WTC11 (cell line): ENCODE measurements around the gene C1orf115. TPM values are rescaled to one million over a fixed set of nuclear protein-coding genes. Genes with fewer than 3 reads are reported as not detected.

ENCODE experiments used
- ATAC-seq: fragments of 200-7000 bp; cut with Tn5 transposase; 2 replicates; pipeline ENCODE4 v1.10.0; 2021; ENCODE audit warnings: mild to moderate bottlenecking, moderate library complexity
- CTCF ChIA-PET: fragments of 300-600 bp; sonication (Branson Sonifier 250); formaldehyde crosslinking; loops from one replicate; lab custom pipeline; 2021; ENCODE audit warnings: antibody characterized with exemption; lab: Charles Lee
- POLR2A ChIA-PET: fragments of 350-600 bp; sonication (Branson Sonifier 250); formaldehyde crosslinking; loops from one replicate; lab custom pipeline; 2021; ENCODE audit warnings: antibody characterized with exemption; lab: Charles Lee
- DNase-seq: peaks from one replicate; pipeline ENCODE4 v3.0.0; 2021; ENCODE audit warnings: low spot score
- H3K27ac Mint-ChIP-seq: 2 replicates; pipeline ENCODE4 v1.8.0; 2021; ENCODE audit warnings: mixed read lengths
- H3K27me3 Mint-ChIP-seq: 2 replicates; pipeline ENCODE4 v1.8.0; 2021; ENCODE audit warnings: low read depth, mild to moderate bottlenecking, moderate library complexity, mixed read lengths
- H3K36me3 Mint-ChIP-seq: 2 replicates; pipeline ENCODE4 v1.8.0; 2021; ENCODE audit warnings: mixed read lengths
- H3K4me1 Mint-ChIP-seq: 2 replicates; pipeline ENCODE4 v1.8.0; 2022; ENCODE audit warnings: mixed read lengths
- H3K4me3 Mint-ChIP-seq: 2 replicates; pipeline ENCODE4 v1.8.0; 2021; ENCODE audit warnings: mild to moderate bottlenecking, moderate library complexity, mixed read lengths
- H3K9me3 Mint-ChIP-seq: 2 replicates; pipeline ENCODE4 v1.8.0; 2021; ENCODE audit warnings: mixed read lengths
- ARID4B ChIP-seq: sonication (generic); formaldehyde crosslinking; IDR thresholded peaks from 2 replicates; pipeline ENCODE4 v1.8.0; 2023; ENCODE audit warnings: missing genetic modification reagents, mild to moderate bottlenecking, borderline replicate concordance
- ATF2 ChIP-seq: sonication (generic); formaldehyde crosslinking; IDR thresholded peaks from 2 replicates; pipeline ENCODE4 v1.8.1; 2022; ENCODE audit warnings: low read depth, missing genetic modification reagents, borderline replicate concordance
- CREM ChIP-seq: sonication (generic); formaldehyde crosslinking; IDR thresholded peaks from 2 replicates; pipeline ENCODE4 v1.8.1; 2022; ENCODE audit warnings: mild to moderate bottlenecking, missing genetic modification reagents, moderate library complexity
- E2F1 ChIP-seq: sonication (generic); formaldehyde crosslinking; IDR thresholded peaks from 2 replicates; pipeline ENCODE4 v1.8.0; 2022; ENCODE audit warnings: mild to moderate bottlenecking, missing genetic modification reagents
- ESRRA ChIP-seq: sonication (generic); formaldehyde crosslinking; IDR thresholded peaks from 2 replicates; pipeline ENCODE4 v1.8.1; 2022; ENCODE audit warnings: mild to moderate bottlenecking, missing genetic modification reagents, borderline replicate concordance
- ETV6 ChIP-seq: sonication (generic); formaldehyde crosslinking; IDR thresholded peaks from 2 replicates; pipeline ENCODE4 v1.8.1; 2022; ENCODE audit warnings: mild to moderate bottlenecking, missing genetic modification reagents
- FOXJ3 ChIP-seq: sonication (generic); formaldehyde crosslinking; IDR thresholded peaks from 2 replicates; pipeline ENCODE4 v1.9.0; 2021; ENCODE audit warnings: missing genetic modification reagents, mild to moderate bottlenecking, borderline replicate concordance
- FOXP1 ChIP-seq: sonication (generic); formaldehyde crosslinking; IDR thresholded peaks from 2 replicates; pipeline ENCODE4 v1.8.0; 2022; ENCODE audit warnings: missing genetic modification reagents, mild to moderate bottlenecking, moderate library complexity, borderline replicate concordance
- FOXP4 ChIP-seq: sonication (generic); formaldehyde crosslinking; IDR thresholded peaks from 2 replicates; pipeline ENCODE4 v1.8.0; 2022; ENCODE audit warnings: mild to moderate bottlenecking, missing genetic modification reagents
- IRF1 ChIP-seq: sonication (generic); formaldehyde crosslinking; IDR thresholded peaks from 2 replicates; pipeline ENCODE4 v1.8.0; 2023; ENCODE audit warnings: missing genetic modification reagents
- JAZF1 ChIP-seq: fragments of 250-450 bp; sonication (Bioruptor Pico); IDR thresholded peaks from 2 replicates; pipeline ENCODE4 v1.9.0; 2021; ENCODE audit warnings: moderate library complexity, mild to moderate bottlenecking, inconsistent platforms
- KAT7 ChIP-seq: sonication (generic); formaldehyde crosslinking; IDR thresholded peaks from 2 replicates; pipeline ENCODE4 v1.8.1; 2023; ENCODE audit warnings: missing genetic modification reagents, mild to moderate bottlenecking, borderline replicate concordance
- MXD4 ChIP-seq: fragments of 250-450 bp; sonication (Bioruptor Pico); IDR thresholded peaks from 2 replicates; pipeline ENCODE4 v1.8.0; 2021; ENCODE audit warnings: mild to moderate bottlenecking, moderate library complexity, borderline replicate concordance
- NR1H2 ChIP-seq: sonication (generic); formaldehyde crosslinking; IDR thresholded peaks from 2 replicates; pipeline ENCODE4 v1.9.0; 2021; ENCODE audit warnings: mild to moderate bottlenecking, moderate library complexity, missing genetic modification reagents
- NR3C1 ChIP-seq: sonication (generic); formaldehyde crosslinking; conservative IDR thresholded peaks from 2 replicates; pipeline ENCODE4 v1.8.1; 2023; ENCODE audit warnings: low read depth, mild to moderate bottlenecking, missing genetic modification reagents
- PRRX2 ChIP-seq: fragments of 250-450 bp; sonication (Bioruptor Pico); IDR thresholded peaks from 2 replicates; pipeline ENCODE4 v1.8.0; 2021; ENCODE audit warnings: mild to moderate bottlenecking
- TEAD1 ChIP-seq: sonication (generic); formaldehyde crosslinking; IDR thresholded peaks from 2 replicates; pipeline ENCODE4 v1.8.0; 2022; ENCODE audit warnings: mild to moderate bottlenecking, missing genetic modification reagents
- ZMAT4 ChIP-seq: fragments of 250-450 bp; sonication (Bioruptor Pico); IDR thresholded peaks from 2 replicates; pipeline ENCODE4 v1.9.0; 2021; ENCODE audit warnings: mild to moderate bottlenecking
- ZNF121 ChIP-seq: sonication (generic); formaldehyde crosslinking; IDR thresholded peaks from 2 replicates; pipeline ENCODE4 v1.8.0; 2023; ENCODE audit warnings: missing genetic modification reagents
- total RNA-seq: library from RNA; stranded (reverse); gene quantifications from 3 replicates; pipeline ENCODE4 v1.2.3, GENCODE V29; 2021

C1orf115 gene
- total RNA-seq, 1 experiment from 2014 or later: 10.0 TPM

- no peaks in the 10 kb centered on the region for H3K9me3 Mint-ChIP-seq
- ATAC-seq (no peak), DNase-seq (no peak)
- H3K4me1 Mint-ChIP-seq: peaks cover 6% of the 10 kb centered on the region
- H3K4me3 Mint-ChIP-seq: no peak overlapping the region
- no peaks in the 10 kb centered on the region for H3K27me3 Mint-ChIP-seq
- CTCF ChIA-PET: interaction anchor here (1.0 kb wide), 2 partner anchors 121 to 359 kb away, joined by 3 to 4 read pairs; no protein-coding TSS in a partner anchor
- POLR2A ChIA-PET: no interaction called here
- H3K27ac Mint-ChIP-seq: 0 out of 2 replicates have a peak overlapping the region, but pooled peaks have one; percentile 2
- H3K36me3 Mint-ChIP-seq: peaks cover 4% of the 10 kb centered on the region; the same call in 1 of the 2 replicates
- TF ChIP-seq NR1H2 (no peak), FOXP1 (CRISPR knock-in tag) (no peak), ETV6 (no peak), ZNF121 (CRISPR knock-in tag) (no peak), FOXJ3 (CRISPR knock-in tag) (no peak), ZMAT4 (CRISPR knock-in tag) (no peak), CREM (CRISPR knock-in tag) (no peak), ARID4B (CRISPR knock-in tag) (no peak), ATF2 (CRISPR knock-in tag) (no peak), ESRRA (CRISPR knock-in tag) (no peak), NR3C1 (CRISPR knock-in tag) (no peak), TEAD1 (CRISPR knock-in tag) (no peak), MXD4 (CRISPR knock-in tag) (no peak)
Observed at GRCh38 chr1:220655509-220655908, 34.7 kb upstream of the C1orf115 start.

GRCh38 chr1:220655961-220656740, 34.0 kb upstream of the C1orf115 start:
- POLR2A ChIA-PET: no interaction called here
- H3K9me3 Mint-ChIP-seq: no peaks in the 10 kb centered on the region
- DNase-seq (no peak), ATAC-seq (no peak)
- no peak overlapping the region for H3K4me3 Mint-ChIP-seq
- peaks cover 4% of the 10 kb centered on the region; the same call in 1 of the 2 replicates for H3K36me3 Mint-ChIP-seq
- no peaks in the 10 kb centered on the region for H3K27me3 Mint-ChIP-seq
- CTCF ChIA-PET: interaction anchor here (1.0 kb wide), 2 partner anchors 121 to 360 kb away, joined by 3 to 4 read pairs; no protein-coding TSS in a partner anchor
- H3K27ac Mint-ChIP-seq: no peak overlapping the region
- peaks cover 6% of the 10 kb centered on the region for H3K4me1 Mint-ChIP-seq
- no peak for TF ChIP-seq JAZF1
- no peak for TF ChIP-seq IRF1 (CRISPR knock-in tag)
- TF ChIP-seq KAT7 (CRISPR knock-in tag): no peak
- no peak for TF ChIP-seq ESRRA (CRISPR knock-in tag)
- TF ChIP-seq FOXP4 (CRISPR knock-in tag): no peak
- TF ChIP-seq PRRX2 (CRISPR knock-in tag): no peak
- no peak for TF ChIP-seq ARID4B (CRISPR knock-in tag)
- TF ChIP-seq E2F1 (CRISPR knock-in tag): no peak
